DOHH2 (cell line): Measurements from ENCODE around the gene SMAD3.

Experiments
- CTCF ChIP-seq: fragments of 200-600 bp; sonication (generic); IDR thresholded peaks from one replicate; pipeline ENCODE4 v1.5.1; 2014; ENCODE audit warnings: antibody characterized with exemption, mild to moderate bottlenecking, low read depth, low read length; ENCODE audit not compliant: poor library complexity, severe bottlenecking
- EZH2phosphoT487 ChIP-seq: fragments of 200-600 bp; sonication (generic); IDR thresholded peaks from 2 replicates; pipeline ENCODE4 v1.6.1; 2017; ENCODE audit warnings: borderline replicate concordance, mild to moderate bottlenecking, antibody characterized with exemption, low read length, moderate library complexity, mixed read lengths

GRCh38 chr15:67103432-67103831, 38.0 kb downstream of the SMAD3 start:
- TF ChIP-seq CTCF (no peak), EZH2phosphoT487 (no peak)
